Measurements from ENCODE around the gene GPR142.

The GPR142 gene

GRCh38 chr17:74407384-74407783 is 40.1 kb downstream of the GPR142 start:
- H3K9ac ChIP-seq (ENCODE audit: low read depth in 1 of 2, low read length in 2 of 2), result no peak overlapping the region
- no peak overlapping the region for H3K4me3 ChIP-seq (ENCODE audit: low read depth in 1 of 2, low read length in 2 of 2)

GRCh38 chr17:74408262-74408661 is 41.0 kb downstream of the GPR142 start:
- H3K4me3 ChIP-seq (ENCODE audit: low read depth in 1 of 2, low read length in 2 of 2), result no peak overlapping the region
- H3K27me3 ChIP-seq (ENCODE audit: control insufficient read depth in 1 of 2, insufficient read depth in 2 of 2, low read length in 2 of 2), result no peaks in the 10 kb centered on the region
- H3K9me3 ChIP-seq (ENCODE audit: control insufficient read depth in 1 of 2, low read length in 2 of 2), result no peaks in the 10 kb centered on the region
- H3K4me1 ChIP-seq (ENCODE audit: control insufficient read depth in 1 of 2, insufficient read depth in 2 of 2, low read length in 2 of 2), result no peaks in the 10 kb centered on the region
- H3K27ac ChIP-seq (ENCODE audit: low read depth, low read length), result no peak overlapping the region
- no peak overlapping the region for H3K9ac ChIP-seq (ENCODE audit: low read depth in 1 of 2, low read length in 2 of 2)
- H3K36me3 ChIP-seq (ENCODE audit: control insufficient read depth in 1 of 2, insufficient read depth in 2 of 2, low read length in 2 of 2), result no peaks in the 10 kb centered on the region

More at GRCh38 chr17:74407384-74407783, 40.1 kb downstream of the GPR142 start:
- H3K27ac ChIP-seq (ENCODE audit: low read depth, low read length), result no peak overlapping the region
- no peaks in the 10 kb centered on the region for H3K9me3 ChIP-seq (ENCODE audit: control insufficient read depth in 1 of 2, low read length in 2 of 2)
- H3K36me3 ChIP-seq (ENCODE audit: control insufficient read depth in 1 of 2, insufficient read depth in 2 of 2, low read length in 2 of 2), result no peaks in the 10 kb centered on the region
- no peaks in the 10 kb centered on the region for H3K4me1 ChIP-seq (ENCODE audit: control insufficient read depth in 1 of 2, insufficient read depth in 2 of 2, low read length in 2 of 2)
- no peaks in the 10 kb centered on the region for H3K27me3 ChIP-seq (ENCODE audit: control insufficient read depth in 1 of 2, insufficient read depth in 2 of 2, low read length in 2 of 2)

- H3K9me3 ChIP-seq (ENCODE audit: control insufficient read depth in 1 of 2, low read length in 2 of 2), result no peaks in the 10 kb centered on the region
- H3K27me3 ChIP-seq (ENCODE audit: control insufficient read depth in 1 of 2, insufficient read depth in 2 of 2, low read length in 2 of 2), result no peaks in the 10 kb centered on the region
- no peak overlapping the region for H3K27ac ChIP-seq (ENCODE audit: low read depth, low read length)
- no peaks in the 10 kb centered on the region for H3K36me3 ChIP-seq (ENCODE audit: control insufficient read depth in 1 of 2, insufficient read depth in 2 of 2, low read length in 2 of 2)
- H3K9ac ChIP-seq (ENCODE audit: low read depth in 1 of 2, low read length in 2 of 2), result no peak overlapping the region
- H3K4me1 ChIP-seq (ENCODE audit: control insufficient read depth in 1 of 2, insufficient read depth in 2 of 2, low read length in 2 of 2), result no peaks in the 10 kb centered on the region
- H3K4me3 ChIP-seq (ENCODE audit: low read depth in 1 of 2, low read length in 2 of 2), result no peak overlapping the region
Measured at GRCh38 chr17:74408815-74409214, 41.5 kb downstream of the GPR142 start.

GRCh38 chr17:74410001-74410443 is 42.7 kb downstream of the GPR142 start:
- Histone ChIP-seq H3K36me3 (ENCODE audit: control insufficient read depth in 1 of 2, insufficient read depth in 2 of 2, low read length in 2 of 2) (no peaks in the 10 kb centered on the region), H3K4me1 (ENCODE audit: control insufficient read depth in 1 of 2, insufficient read depth in 2 of 2, low read length in 2 of 2) (no peaks in the 10 kb centered on the region), H3K27ac (ENCODE audit: low read depth, low read length) (no peak overlapping the region), H3K9ac (ENCODE audit: low read depth in 1 of 2, low read length in 2 of 2) (no peak overlapping the region), H3K9me3 (ENCODE audit: control insufficient read depth in 1 of 2, low read length in 2 of 2) (no peaks in the 10 kb centered on the region), H3K27me3 (ENCODE audit: control insufficient read depth in 1 of 2, insufficient read depth in 2 of 2, low read length in 2 of 2) (no peaks in the 10 kb centered on the region), H3K4me3 (ENCODE audit: low read depth in 1 of 2, low read length in 2 of 2) (no peak overlapping the region)

- H3K4me1 ChIP-seq (ENCODE audit: control insufficient read depth in 1 of 2, insufficient read depth in 2 of 2, low read length in 2 of 2), result peaks cover 4 to 15% of the 10 kb centered on the region in 2 donors
- no peak overlapping the region for H3K27ac ChIP-seq (ENCODE audit: low read depth, low read length)
- no peak overlapping the region for H3K9ac ChIP-seq (ENCODE audit: low read depth in 1 of 2, low read length in 2 of 2)
- H3K36me3 ChIP-seq (ENCODE audit: control insufficient read depth in 1 of 2, insufficient read depth in 2 of 2, low read length in 2 of 2), result no peaks in the 10 kb centered on the region
- no peaks in the 10 kb centered on the region for H3K9me3 ChIP-seq (ENCODE audit: control insufficient read depth in 1 of 2, low read length in 2 of 2)
- H3K27me3 ChIP-seq (ENCODE audit: control insufficient read depth in 1 of 2, insufficient read depth in 2 of 2, low read length in 2 of 2), result no peaks in the 10 kb centered on the region
- no peak overlapping the region for H3K4me3 ChIP-seq (ENCODE audit: low read depth in 1 of 2, low read length in 2 of 2)
Measured at GRCh38 chr17:74412581-74412980, 45.3 kb downstream of the GPR142 start.

GRCh38 chr17:74413491-74413890 is 46.2 kb downstream of the GPR142 start:
- H3K4me1 ChIP-seq (ENCODE audit: control insufficient read depth in 1 of 2, insufficient read depth in 2 of 2, low read length in 2 of 2), result peaks cover 6 to 18% of the 10 kb centered on the region in 2 donors
- H3K27ac ChIP-seq (ENCODE audit: low read depth, low read length), result no peak overlapping the region
- H3K27me3 ChIP-seq (ENCODE audit: control insufficient read depth in 1 of 2, insufficient read depth in 2 of 2, low read length in 2 of 2), result no peaks in the 10 kb centered on the region
- H3K36me3 ChIP-seq (ENCODE audit: control insufficient read depth in 1 of 2, insufficient read depth in 2 of 2, low read length in 2 of 2), result no peaks in the 10 kb centered on the region
- no peaks in the 10 kb centered on the region for H3K9me3 ChIP-seq (ENCODE audit: control insufficient read depth in 1 of 2, low read length in 2 of 2)
- H3K9ac ChIP-seq (ENCODE audit: low read depth in 1 of 2, low read length in 2 of 2), result no peak overlapping the region
- no peak overlapping the region for H3K4me3 ChIP-seq (ENCODE audit: low read depth in 1 of 2, low read length in 2 of 2)

- Histone ChIP-seq H3K4me1 (ENCODE audit: control insufficient read depth in 1 of 2, insufficient read depth in 2 of 2, low read length in 2 of 2) (peaks cover 6 to 18% of the 10 kb centered on the region in 2 donors), H3K27me3 (ENCODE audit: control insufficient read depth in 1 of 2, insufficient read depth in 2 of 2, low read length in 2 of 2) (no peaks in the 10 kb centered on the region), H3K27ac (ENCODE audit: low read depth, low read length) (no peak overlapping the region), H3K36me3 (ENCODE audit: control insufficient read depth in 1 of 2, insufficient read depth in 2 of 2, low read length in 2 of 2) (no peaks in the 10 kb centered on the region), H3K9me3 (ENCODE audit: control insufficient read depth in 1 of 2, low read length in 2 of 2) (no peaks in the 10 kb centered on the region), H3K9ac (ENCODE audit: low read depth in 1 of 2, low read length in 2 of 2) (no peak overlapping the region), H3K4me3 (ENCODE audit: low read depth in 1 of 2, low read length in 2 of 2) (no peak overlapping the region)
Measured at GRCh38 chr17:74414510-74414909, 47.2 kb downstream of the GPR142 start.

GRCh38 chr17:74415608-74416396 is 48.5 kb downstream of the GPR142 start:
- H3K9ac ChIP-seq (ENCODE audit: low read depth in 1 of 2, low read length in 2 of 2), result no peak overlapping the region
- H3K9me3 ChIP-seq (ENCODE audit: control insufficient read depth in 1 of 2, low read length in 2 of 2), result no peaks in the 10 kb centered on the region
- H3K36me3 ChIP-seq (ENCODE audit: control insufficient read depth in 1 of 2, insufficient read depth in 2 of 2, low read length in 2 of 2), result no peaks in the 10 kb centered on the region
- no peaks in the 10 kb centered on the region for H3K27me3 ChIP-seq (ENCODE audit: control insufficient read depth in 1 of 2, insufficient read depth in 2 of 2, low read length in 2 of 2)
- H3K4me3 ChIP-seq (ENCODE audit: low read depth in 1 of 2, low read length in 2 of 2), result no peak overlapping the region
- H3K27ac ChIP-seq (ENCODE audit: low read depth, low read length), result no peak overlapping the region
- H3K4me1 ChIP-seq (ENCODE audit: control insufficient read depth in 1 of 2, insufficient read depth in 2 of 2, low read length in 2 of 2), result peaks cover 6 to 18% of the 10 kb centered on the region in 2 donors

- no peaks in the 10 kb centered on the region for H3K27me3 ChIP-seq (ENCODE audit: control insufficient read depth in 1 of 2, insufficient read depth in 2 of 2, low read length in 2 of 2)
- H3K4me1 ChIP-seq (ENCODE audit: control insufficient read depth in 1 of 2, insufficient read depth in 2 of 2, low read length in 2 of 2), result peaks cover 6 to 18% of the 10 kb centered on the region in 2 donors
- H3K36me3 ChIP-seq (ENCODE audit: control insufficient read depth in 1 of 2, insufficient read depth in 2 of 2, low read length in 2 of 2), result no peaks in the 10 kb centered on the region
- H3K9me3 ChIP-seq (ENCODE audit: control insufficient read depth in 1 of 2, low read length in 2 of 2), result no peaks in the 10 kb centered on the region
- H3K4me3 ChIP-seq (ENCODE audit: low read depth in 1 of 2, low read length in 2 of 2), result no peak overlapping the region
- H3K27ac ChIP-seq (ENCODE audit: low read depth, low read length), result no peak overlapping the region
- H3K9ac ChIP-seq (ENCODE audit: low read depth in 1 of 2, low read length in 2 of 2), result no peak overlapping the region
Measured at GRCh38 chr17:74417178-74418045, 50.1 kb downstream of the GPR142 start.

- no peaks in the 10 kb centered on the region for H3K36me3 ChIP-seq (ENCODE audit: control insufficient read depth in 1 of 2, insufficient read depth in 2 of 2, low read length in 2 of 2)
- no peaks in the 10 kb centered on the region for H3K27me3 ChIP-seq (ENCODE audit: control insufficient read depth in 1 of 2, insufficient read depth in 2 of 2, low read length in 2 of 2)
- H3K9ac ChIP-seq (ENCODE audit: low read depth in 1 of 2, low read length in 2 of 2), result no peak overlapping the region
- H3K4me1 ChIP-seq (ENCODE audit: control insufficient read depth in 1 of 2, insufficient read depth in 2 of 2, low read length in 2 of 2), result peaks cover 8 to 18% of the 10 kb centered on the region in 2 donors
- no peak overlapping the region for H3K27ac ChIP-seq (ENCODE audit: low read depth, low read length)
- no peak overlapping the region for H3K4me3 ChIP-seq (ENCODE audit: low read depth in 1 of 2, low read length in 2 of 2)
- H3K9me3 ChIP-seq (ENCODE audit: control insufficient read depth in 1 of 2, low read length in 2 of 2), result no peaks in the 10 kb centered on the region
Measured at GRCh38 chr17:74419928-74420411, 52.7 kb downstream of the GPR142 start.

All from duodenal mucosa (tissue), 2 donors.